WERI-Rb-1 (cell line): ENCODE results near the gene CCDC137.
"Not testable (repeated sequence)": the region's sequence is repeated elsewhere in the genome, so short reads cannot be mapped to it uniquely, and the experiment has no call there.

Source experiments
- DNase-seq: peaks from one replicate; pipeline ENCODE4 v3.0.0-alpha.2; 2020
- H3K27ac ChIP-seq: fragments of 250-450 bp; sonication (Bioruptor Pico); 2 replicates; pipeline ENCODE4 v1.5.1; 2020; ENCODE audit warnings: mild to moderate bottlenecking, moderate library complexity
- H3K27me3 ChIP-seq: fragments of 250-450 bp; sonication (Bioruptor Pico); 2 replicates; pipeline ENCODE4 v1.5.1; 2021; ENCODE audit warnings: mild to moderate bottlenecking, low read depth, moderate library complexity; ENCODE audit not compliant: insufficient read depth, severe bottlenecking
- H3K36me3 ChIP-seq: fragments of 250-450 bp; sonication (Bioruptor Pico); 2 replicates; pipeline ENCODE4 v1.5.1; 2020; ENCODE audit warnings: mild to moderate bottlenecking, moderate library complexity
- H3K4me3 ChIP-seq: 2 replicates; pipeline ENCODE4 v1.5.1; 2011; ENCODE audit warnings: low read depth, mild to moderate bottlenecking, control low read depth, low read length
- H3K9me3 ChIP-seq: fragments of 250-450 bp; sonication (Bioruptor Pico); 2 replicates; pipeline ENCODE4 v1.5.1; 2021; ENCODE audit warnings: mild to moderate bottlenecking, moderate library complexity; ENCODE audit not compliant: severe bottlenecking
- CTCF ChIP-seq: IDR thresholded peaks from 2 replicates; pipeline ENCODE4 v1.5.1; 2011; ENCODE audit warnings: low read depth, mild to moderate bottlenecking, control low read depth, inconsistent platforms, low read length

CCDC137 gene

GRCh38 chr17:81666342-81667191 lies at the start of gene CCDC137, which contains the start of gene OXLD1:
Gene CCDC137, plus strand, starts transcription at chr17:81666737. Its CDS starts 30 bp downstream, at chr17:81666767.
Gene OXLD1, minus strand, starts transcription at chr17:81666605. Its CDS starts 28 bp downstream, at chr17:81666577.
- no peak for TF ChIP-seq CTCF
- peaks cover 62% of the 10 kb centered on the region for H3K36me3 ChIP-seq
- peak; percentile 99 for DNase-seq
- H3K27me3 ChIP-seq: no peaks in the 10 kb centered on the region
- peak within 1 kb of the TSS; percentile 97 for H3K27ac ChIP-seq
- H3K4me3 ChIP-seq: peak within 1 kb of the TSS; percentile 97
- no peaks in the 10 kb centered on the region for H3K9me3 ChIP-seq

GRCh38 chr17:81616877-81617276 lies 49.7 kb upstream of the CCDC137 start:
- peaks cover 91% of the 10 kb centered on the region for H3K36me3 ChIP-seq
- no peak for DNase-seq
- no peak for TF ChIP-seq CTCF
- no peak overlapping the region for H3K4me3 ChIP-seq
- H3K27me3 ChIP-seq: no peaks in the 10 kb centered on the region
- no peaks in the 10 kb centered on the region for H3K9me3 ChIP-seq
- H3K27ac ChIP-seq: no peak overlapping the region

- H3K36me3 ChIP-seq: peaks cover 90% of the 10 kb centered on the region
- not testable (repeated sequence) for H3K27ac ChIP-seq, H3K4me3 ChIP-seq, DNase-seq, H3K9me3 ChIP-seq, H3K27me3 ChIP-seq
Observed at GRCh38 chr17:81618307-81618706, 48.2 kb upstream of the CCDC137 start.

GRCh38 chr17:81621494-81622130 lies 44.9 kb upstream of the CCDC137 start:
- H3K9me3 ChIP-seq: no peaks in the 10 kb centered on the region
- no peak overlapping the region for H3K27ac ChIP-seq
- no peaks in the 10 kb centered on the region for H3K27me3 ChIP-seq
- no peak for DNase-seq
- peaks cover 94% of the 10 kb centered on the region for H3K36me3 ChIP-seq
- no peak for TF ChIP-seq CTCF
- H3K4me3 ChIP-seq: no peak overlapping the region

GRCh38 chr17:81630274-81630673 lies 36.3 kb upstream of the CCDC137 start:
- no peak for TF ChIP-seq CTCF
- DNase-seq: no peak
- peaks cover 93% of the 10 kb centered on the region for H3K36me3 ChIP-seq
- H3K9me3 ChIP-seq: no peaks in the 10 kb centered on the region
- H3K4me3 ChIP-seq: no peak overlapping the region
- no peak overlapping the region for H3K27ac ChIP-seq
- no peaks in the 10 kb centered on the region for H3K27me3 ChIP-seq

- H3K36me3 ChIP-seq: peaks cover 86% of the 10 kb centered on the region
- no peak overlapping the region for H3K4me3 ChIP-seq
- H3K9me3 ChIP-seq: no peaks in the 10 kb centered on the region
- no peak for TF ChIP-seq CTCF
- no peak for DNase-seq
- no peaks in the 10 kb centered on the region for H3K27me3 ChIP-seq
- no peak overlapping the region for H3K27ac ChIP-seq
Observed at GRCh38 chr17:81631482-81631881, 35.1 kb upstream of the CCDC137 start.
